OCI-M1 (cell line): Measurements from ENCODE around the gene HRAS.

Source experiments
- DNase-seq: peaks from one replicate; lab custom pipeline; 2025; lab: John Stamatoyannopoulos, UW

The HRAS gene

GRCh38 chr11:494761-495536 lies 40.4 kb downstream of the HRAS start:
- no peak for DNase-seq

- DNase-seq = no peak
Measured at GRCh38 chr11:492427-493226, 42.7 kb downstream of the HRAS start.

- DNase-seq = no peak
Measured at GRCh38 chr11:491358-491757, 44.0 kb downstream of the HRAS start.

- no peak for DNase-seq
Measured at GRCh38 chr11:490930-491260, 44.5 kb downstream of the HRAS start.

- DNase-seq = no peak
Measured at GRCh38 chr11:490186-490929, 45.0 kb downstream of the HRAS start.

GRCh38 chr11:489610-490185 lies 45.7 kb downstream of the HRAS start:
- DNase-seq = no peak

- DNase-seq = no peak
Measured at GRCh38 chr11:488992-489391, 46.4 kb downstream of the HRAS start.

GRCh38 chr11:488579-488978 lies 46.8 kb downstream of the HRAS start:
- no peak for DNase-seq

- DNase-seq = no peak
Measured at GRCh38 chr11:488062-488461, 47.3 kb downstream of the HRAS start.

- DNase-seq = no peak
Measured at GRCh38 chr11:487571-488021, 47.8 kb downstream of the HRAS start.

GRCh38 chr11:486189-486588 lies 49.2 kb downstream of the HRAS start:
- DNase-seq = no peak

- no peak for DNase-seq
Measured at GRCh38 chr11:484616-485015, 50.8 kb downstream of the HRAS start.
